Amniotic epithelial cell (primary cell): ENCODE results near the gene DCC.

Experiments used
- DNase-seq: peaks from one replicate; pipeline ENCODE4 v3.0.0-alpha.2; 2010; ENCODE audit warnings: low read depth

The DCC gene

GRCh38 chr18:52510139-52510538 lies 170.1 kb downstream of the DCC start:
- DNase-seq, result no peak

- DNase-seq, result no peak
Observed at GRCh38 chr18:52518086-52518485, 178.1 kb downstream of the DCC start.

- no peak for DNase-seq
Observed at GRCh38 chr18:52519021-52519420, 179.0 kb downstream of the DCC start.

- no peak for DNase-seq
Observed at GRCh38 chr18:52523566-52523965, 183.6 kb downstream of the DCC start.

- DNase-seq, result no peak
Observed at GRCh38 chr18:52531836-52532235, 191.8 kb downstream of the DCC start.

GRCh38 chr18:52536039-52536438 lies 196.0 kb downstream of the DCC start:
- no peak for DNase-seq

GRCh38 chr18:52537261-52537660 lies 197.3 kb downstream of the DCC start:
- no peak for DNase-seq

- DNase-seq, result no peak
Observed at GRCh38 chr18:52541056-52541455, 201.1 kb downstream of the DCC start.

GRCh38 chr18:52544086-52544485 lies 204.1 kb downstream of the DCC start:
- DNase-seq, result no peak

- DNase-seq, result no peak
Observed at GRCh38 chr18:52546686-52547346, 206.8 kb downstream of the DCC start.

- no peak for DNase-seq
Observed at GRCh38 chr18:52553441-52553840, 213.4 kb downstream of the DCC start.

GRCh38 chr18:52554180-52554579 lies 214.2 kb downstream of the DCC start:
- DNase-seq, result no peak

- DNase-seq, result no peak
Observed at GRCh38 chr18:52567360-52567759, 227.4 kb downstream of the DCC start.

- no peak for DNase-seq
Observed at GRCh38 chr18:52569492-52569891, 229.5 kb downstream of the DCC start.

GRCh38 chr18:52570975-52571374 lies 231.0 kb downstream of the DCC start:
- DNase-seq, result no peak

GRCh38 chr18:52572036-52573000 lies 232.3 kb downstream of the DCC start:
- DNase-seq, result no peak

- DNase-seq, result no peak
Observed at GRCh38 chr18:52577795-52578194, 237.8 kb downstream of the DCC start.

- DNase-seq, result no peak
Observed at GRCh38 chr18:52582061-52582460, 242.1 kb downstream of the DCC start.

- no peak for DNase-seq
Observed at GRCh38 chr18:52582516-52582915, 242.5 kb downstream of the DCC start.

GRCh38 chr18:52588931-52589330 lies 248.9 kb downstream of the DCC start:
- DNase-seq, result no peak

GRCh38 chr18:52596748-52597435 lies 256.9 kb downstream of the DCC start:
- DNase-seq, result no peak

- no peak for DNase-seq
Observed at GRCh38 chr18:52598921-52599320, 258.9 kb downstream of the DCC start.

- no peak for DNase-seq
Observed at GRCh38 chr18:52602820-52603219, 262.8 kb downstream of the DCC start.
